HL-60 (cell line): Measurements from ENCODE around the gene KRTAP20-4.

Experiments used
- DNase-seq, 2 experiments: peaks; one replicate each; pipeline ENCODE4 v3.0.0-alpha.2; 2010 to 2020; ENCODE audit warnings: low read depth in 1 of 2, low spot score in 1 of 2
- H3K27ac ChIP-seq: fragments of 250-450 bp; sonication (Bioruptor Pico); replicated peaks from 2 replicates; pipeline ENCODE4 v1.5.1; 2020; ENCODE audit warnings: mild to moderate bottlenecking, moderate library complexity
- H3K27me3 ChIP-seq: fragments of 250-450 bp; sonication (Bioruptor Pico); 2 replicates; pipeline ENCODE4 v1.5.1; 2021; ENCODE audit warnings: mild to moderate bottlenecking, moderate library complexity; ENCODE audit not compliant: insufficient read depth, poor library complexity, severe bottlenecking
- H3K4me3 ChIP-seq: replicated peaks from 2 replicates; pipeline ENCODE4 v1.5.1; 2011; ENCODE audit warnings: mild to moderate bottlenecking, control low read depth, low read length; ENCODE audit not compliant: insufficient read depth
- GABPA ChIP-seq: IDR thresholded peaks from 2 replicates; pipeline ENCODE4 v1.6.1; 2012; ENCODE audit warnings: low read depth
- POLR2AphosphoS5 ChIP-seq: IDR thresholded peaks from 2 replicates; pipeline ENCODE4 v1.6.1; 2012; ENCODE audit warnings: low read depth
- SPI1 ChIP-seq: IDR thresholded peaks from 2 replicates; pipeline ENCODE4 v1.6.1; 2012; ENCODE audit warnings: low read depth, mild to moderate bottlenecking, borderline replicate concordance
- TF ChIP-seq, protein P1 (sequence below): IDR thresholded peaks from one replicate; pipeline ENCODE4 v1.5.1; 2011; ENCODE audit warnings: low read length, control low read depth, inconsistent platforms; ENCODE audit not compliant: insufficient read depth
- TF ChIP-seq, protein P2 (sequence below): IDR thresholded peaks from 2 replicates; pipeline ENCODE4 v1.6.1; 2012; ENCODE audit warnings: low read depth; ENCODE audit not compliant: insufficient replicate concordance

KRTAP20-4 gene

DNA sequence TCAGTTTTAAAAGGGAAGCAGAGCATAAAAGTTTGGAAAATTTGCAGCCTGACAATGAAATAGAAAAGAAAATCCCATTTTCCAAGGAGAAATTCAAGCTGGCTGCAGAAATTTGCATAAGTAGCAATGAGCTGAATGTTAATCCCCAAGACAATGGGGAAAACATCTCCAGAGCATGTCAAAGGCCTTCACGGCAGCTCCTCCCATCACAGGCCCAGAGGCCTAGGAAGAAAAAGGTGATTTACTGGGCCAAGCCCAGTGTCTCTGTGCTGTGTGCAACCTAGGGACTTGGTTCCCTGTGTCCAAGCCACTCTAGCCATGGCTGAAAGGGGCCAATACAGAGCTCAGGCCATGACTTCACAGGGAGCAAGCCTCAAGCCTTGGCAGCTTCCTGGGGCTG lies 48.3 kb downstream of the KRTAP20-4 start:
- H3K27ac ChIP-seq, result no peak overlapping the region
- H3K27me3 ChIP-seq, result no peaks in the 10 kb centered on the region
- no peak overlapping the region for H3K4me3 ChIP-seq
- no peak for TF ChIP-seq SPI1
- TF ChIP-seq, protein P1, sequence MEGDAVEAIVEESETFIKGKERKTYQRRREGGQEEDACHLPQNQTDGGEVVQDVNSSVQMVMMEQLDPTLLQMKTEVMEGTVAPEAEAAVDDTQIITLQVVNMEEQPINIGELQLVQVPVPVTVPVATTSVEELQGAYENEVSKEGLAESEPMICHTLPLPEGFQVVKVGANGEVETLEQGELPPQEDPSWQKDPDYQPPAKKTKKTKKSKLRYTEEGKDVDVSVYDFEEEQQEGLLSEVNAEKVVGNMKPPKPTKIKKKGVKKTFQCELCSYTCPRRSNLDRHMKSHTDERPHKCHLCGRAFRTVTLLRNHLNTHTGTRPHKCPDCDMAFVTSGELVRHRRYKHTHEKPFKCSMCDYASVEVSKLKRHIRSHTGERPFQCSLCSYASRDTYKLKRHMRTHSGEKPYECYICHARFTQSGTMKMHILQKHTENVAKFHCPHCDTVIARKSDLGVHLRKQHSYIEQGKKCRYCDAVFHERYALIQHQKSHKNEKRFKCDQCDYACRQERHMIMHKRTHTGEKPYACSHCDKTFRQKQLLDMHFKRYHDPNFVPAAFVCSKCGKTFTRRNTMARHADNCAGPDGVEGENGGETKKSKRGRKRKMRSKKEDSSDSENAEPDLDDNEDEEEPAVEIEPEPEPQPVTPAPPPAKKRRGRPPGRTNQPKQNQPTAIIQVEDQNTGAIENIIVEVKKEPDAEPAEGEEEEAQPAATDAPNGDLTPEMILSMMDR, result no peak
- no peak for TF ChIP-seq POLR2AphosphoS5
- TF ChIP-seq GABPA, result no peak
- TF ChIP-seq, protein P2, sequence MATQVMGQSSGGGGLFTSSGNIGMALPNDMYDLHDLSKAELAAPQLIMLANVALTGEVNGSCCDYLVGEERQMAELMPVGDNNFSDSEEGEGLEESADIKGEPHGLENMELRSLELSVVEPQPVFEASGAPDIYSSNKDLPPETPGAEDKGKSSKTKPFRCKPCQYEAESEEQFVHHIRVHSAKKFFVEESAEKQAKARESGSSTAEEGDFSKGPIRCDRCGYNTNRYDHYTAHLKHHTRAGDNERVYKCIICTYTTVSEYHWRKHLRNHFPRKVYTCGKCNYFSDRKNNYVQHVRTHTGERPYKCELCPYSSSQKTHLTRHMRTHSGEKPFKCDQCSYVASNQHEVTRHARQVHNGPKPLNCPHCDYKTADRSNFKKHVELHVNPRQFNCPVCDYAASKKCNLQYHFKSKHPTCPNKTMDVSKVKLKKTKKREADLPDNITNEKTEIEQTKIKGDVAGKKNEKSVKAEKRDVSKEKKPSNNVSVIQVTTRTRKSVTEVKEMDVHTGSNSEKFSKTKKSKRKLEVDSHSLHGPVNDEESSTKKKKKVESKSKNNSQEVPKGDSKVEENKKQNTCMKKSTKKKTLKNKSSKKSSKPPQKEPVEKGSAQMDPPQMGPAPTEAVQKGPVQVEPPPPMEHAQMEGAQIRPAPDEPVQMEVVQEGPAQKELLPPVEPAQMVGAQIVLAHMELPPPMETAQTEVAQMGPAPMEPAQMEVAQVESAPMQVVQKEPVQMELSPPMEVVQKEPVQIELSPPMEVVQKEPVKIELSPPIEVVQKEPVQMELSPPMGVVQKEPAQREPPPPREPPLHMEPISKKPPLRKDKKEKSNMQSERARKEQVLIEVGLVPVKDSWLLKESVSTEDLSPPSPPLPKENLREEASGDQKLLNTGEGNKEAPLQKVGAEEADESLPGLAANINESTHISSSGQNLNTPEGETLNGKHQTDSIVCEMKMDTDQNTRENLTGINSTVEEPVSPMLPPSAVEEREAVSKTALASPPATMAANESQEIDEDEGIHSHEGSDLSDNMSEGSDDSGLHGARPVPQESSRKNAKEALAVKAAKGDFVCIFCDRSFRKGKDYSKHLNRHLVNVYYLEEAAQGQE, result no peak
- DNase-seq, result no peak
